Measurements from ENCODE around the gene VSIG8.

Gene VSIG8

DNA sequence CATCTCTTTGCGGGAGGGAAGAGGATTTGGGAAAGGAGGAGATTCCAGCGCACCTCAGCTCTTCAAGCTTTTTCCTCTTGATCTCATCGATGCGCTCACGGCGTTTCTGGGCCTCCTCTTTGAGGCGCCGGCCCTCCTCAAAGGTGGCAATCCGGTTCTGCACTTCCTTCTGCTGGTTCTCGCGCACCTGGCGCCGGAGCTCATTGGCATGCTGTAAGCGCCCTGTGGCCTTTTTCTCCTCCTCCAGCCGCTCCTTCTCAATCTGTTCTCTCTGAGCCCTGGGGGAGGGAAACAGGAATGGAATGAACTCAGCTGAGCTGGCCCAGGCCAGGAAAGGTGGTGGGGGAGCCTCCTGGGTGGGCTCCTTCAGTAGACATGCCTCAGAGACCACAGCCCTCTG lies 10.4 kb upstream of the VSIG8 start:
- H3K36me3 ChIP-seq (ENCODE audit: insufficient read depth, insufficient read length, low read length), result peaks cover 6% of the 10 kb centered on the region
- TF ChIP-seq YY1 (IDR thresholded peaks at IDR 0.05; ENCODE audit: insufficient read depth, insufficient read length) (no peak), SUZ12 (IDR thresholded peaks at IDR 0.05; ENCODE audit: extremely low read depth, insufficient read depth, insufficient read length) (no peak), ZNF274 (IDR thresholded peaks at IDR 0.05; ENCODE audit: low read depth, low read length) (no peak)
- H3K9me3 ChIP-seq (ENCODE audit: insufficient read depth, low read length), result no peaks in the 10 kb centered on the region
- no peak overlapping the region for H3K4me3 ChIP-seq (ENCODE audit: insufficient read length, low read depth)
- no peak overlapping the region for H3K9ac ChIP-seq (ENCODE audit: insufficient read length, low read depth)
- DNase-seq (ENCODE audit: low read depth, low spot score), result no peak
- peaks cover 3% of the 10 kb centered on the region for H3K27me3 ChIP-seq (ENCODE audit: insufficient read depth, insufficient read length)
- peaks cover 13% of the 10 kb centered on the region for H3K4me1 ChIP-seq (ENCODE audit: insufficient read depth, insufficient read length)

- H3K4me3 ChIP-seq (ENCODE audit: insufficient read length, low read depth), result no peak overlapping the region
- H3K9me3 ChIP-seq (ENCODE audit: insufficient read depth, low read length), result no peaks in the 10 kb centered on the region
- peaks cover 13% of the 10 kb centered on the region for H3K4me1 ChIP-seq (ENCODE audit: insufficient read depth, insufficient read length)
- H3K9ac ChIP-seq (ENCODE audit: insufficient read length, low read depth), result no peak overlapping the region
- no peaks in the 10 kb centered on the region for H3K27me3 ChIP-seq (ENCODE audit: insufficient read depth, insufficient read length)
- TF ChIP-seq SUZ12 (IDR thresholded peaks at IDR 0.05; ENCODE audit: extremely low read depth, insufficient read depth, insufficient read length) (no peak), YY1 (IDR thresholded peaks at IDR 0.05; ENCODE audit: insufficient read depth, insufficient read length) (no peak), ZNF274 (IDR thresholded peaks at IDR 0.05; ENCODE audit: low read depth, low read length) (no peak)
- DNase-seq (ENCODE audit: low read depth, low spot score), result no peak
- no peaks in the 10 kb centered on the region for H3K36me3 ChIP-seq (ENCODE audit: insufficient read depth, insufficient read length, low read length)
Measured at GRCh38 chr1:159870704-159871103, 8.2 kb upstream of the VSIG8 start.

DNA sequence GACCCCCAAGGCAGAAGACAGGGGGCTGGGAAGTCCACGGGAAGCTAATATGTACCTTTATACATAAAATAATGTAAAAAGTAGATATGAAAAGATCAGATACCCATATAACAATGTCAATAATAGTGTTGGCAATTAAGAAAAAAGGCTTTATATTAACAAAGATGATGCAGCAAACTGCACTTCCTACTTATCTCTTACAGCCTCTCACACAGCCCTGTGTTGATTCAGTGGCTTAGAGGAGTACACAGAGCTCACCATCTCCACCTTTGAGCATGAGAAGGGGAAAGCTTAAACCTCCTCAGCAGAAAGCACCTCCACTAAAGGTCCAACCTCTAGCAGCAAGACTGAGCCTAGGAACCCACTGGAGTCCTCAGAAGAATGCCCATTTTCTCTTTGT lies 7.2 kb upstream of the VSIG8 start:
- Histone ChIP-seq H3K27me3 (ENCODE audit: insufficient read depth, insufficient read length) (no peaks in the 10 kb centered on the region), H3K4me3 (ENCODE audit: insufficient read length, low read depth) (no peak overlapping the region), H3K36me3 (ENCODE audit: insufficient read depth, insufficient read length, low read length) (no peaks in the 10 kb centered on the region), H3K4me1 (ENCODE audit: insufficient read depth, insufficient read length) (peaks cover 13% of the 10 kb centered on the region), H3K9ac (ENCODE audit: insufficient read length, low read depth) (no peak overlapping the region), H3K9me3 (ENCODE audit: insufficient read depth, low read length) (no peaks in the 10 kb centered on the region)
- TF ChIP-seq YY1 (IDR thresholded peaks at IDR 0.05; ENCODE audit: insufficient read depth, insufficient read length) (no peak), SUZ12 (IDR thresholded peaks at IDR 0.05; ENCODE audit: extremely low read depth, insufficient read depth, insufficient read length) (no peak), ZNF274 (IDR thresholded peaks at IDR 0.05; ENCODE audit: low read depth, low read length) (no peak)
- no peak for DNase-seq (ENCODE audit: low read depth, low spot score)

- DNase-seq (ENCODE audit: low read depth, low spot score), result no peak
- no peaks in the 10 kb centered on the region for H3K36me3 ChIP-seq (ENCODE audit: insufficient read depth, insufficient read length, low read length)
- H3K27me3 ChIP-seq (ENCODE audit: insufficient read depth, insufficient read length), result no peaks in the 10 kb centered on the region
- no peaks in the 10 kb centered on the region for H3K9me3 ChIP-seq (ENCODE audit: insufficient read depth, low read length)
- H3K9ac ChIP-seq (ENCODE audit: insufficient read length, low read depth), result no peak overlapping the region
- no peak overlapping the region for H3K4me3 ChIP-seq (ENCODE audit: insufficient read length, low read depth)
- peaks cover 13% of the 10 kb centered on the region for H3K4me1 ChIP-seq (ENCODE audit: insufficient read depth, insufficient read length)
- no peak for TF ChIP-seq SUZ12 (IDR thresholded peaks at IDR 0.05; ENCODE audit: extremely low read depth, insufficient read depth, insufficient read length)
- TF ChIP-seq YY1 (IDR thresholded peaks at IDR 0.05; ENCODE audit: insufficient read depth, insufficient read length), result no peak
- TF ChIP-seq ZNF274 (IDR thresholded peaks at IDR 0.05; ENCODE audit: low read depth, low read length), result no peak
Measured at GRCh38 chr1:159869173-159869572, 6.7 kb upstream of the VSIG8 start.

DNA sequence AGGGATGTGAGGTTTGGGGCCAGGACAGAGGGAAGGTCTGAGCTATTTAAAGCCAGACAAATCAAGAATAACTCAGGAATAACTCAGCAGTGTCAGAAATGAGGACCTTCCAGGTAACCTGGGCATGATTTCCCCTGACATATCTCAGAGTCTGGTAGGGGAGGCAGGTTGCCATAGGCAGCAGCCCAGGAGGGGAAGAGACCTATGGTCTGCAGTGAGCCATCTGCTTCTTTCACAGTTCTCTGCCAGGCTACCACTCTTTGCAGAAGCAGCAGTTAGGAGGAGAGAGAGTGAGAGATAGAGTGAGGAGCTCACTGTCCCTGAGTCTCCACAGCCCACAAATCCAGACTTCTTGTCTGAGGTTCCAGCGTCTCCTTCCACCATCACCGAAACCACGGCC lies 6.3 kb upstream of the VSIG8 start:
- Histone ChIP-seq H3K27me3 (ENCODE audit: insufficient read depth, insufficient read length) (no peaks in the 10 kb centered on the region), H3K4me1 (ENCODE audit: insufficient read depth, insufficient read length) (peaks cover 13% of the 10 kb centered on the region), H3K36me3 (ENCODE audit: insufficient read depth, insufficient read length, low read length) (no peaks in the 10 kb centered on the region), H3K9me3 (ENCODE audit: insufficient read depth, low read length) (no peaks in the 10 kb centered on the region), H3K4me3 (ENCODE audit: insufficient read length, low read depth) (no peak overlapping the region), H3K9ac (ENCODE audit: insufficient read length, low read depth) (no peak overlapping the region)
- no peak for TF ChIP-seq SUZ12 (IDR thresholded peaks at IDR 0.05; ENCODE audit: extremely low read depth, insufficient read depth, insufficient read length)
- no peak for TF ChIP-seq YY1 (IDR thresholded peaks at IDR 0.05; ENCODE audit: insufficient read depth, insufficient read length)
- TF ChIP-seq ZNF274 (IDR thresholded peaks at IDR 0.05; ENCODE audit: low read depth, low read length), result no peak
- no peak for DNase-seq (ENCODE audit: low read depth, low spot score)

DNA sequence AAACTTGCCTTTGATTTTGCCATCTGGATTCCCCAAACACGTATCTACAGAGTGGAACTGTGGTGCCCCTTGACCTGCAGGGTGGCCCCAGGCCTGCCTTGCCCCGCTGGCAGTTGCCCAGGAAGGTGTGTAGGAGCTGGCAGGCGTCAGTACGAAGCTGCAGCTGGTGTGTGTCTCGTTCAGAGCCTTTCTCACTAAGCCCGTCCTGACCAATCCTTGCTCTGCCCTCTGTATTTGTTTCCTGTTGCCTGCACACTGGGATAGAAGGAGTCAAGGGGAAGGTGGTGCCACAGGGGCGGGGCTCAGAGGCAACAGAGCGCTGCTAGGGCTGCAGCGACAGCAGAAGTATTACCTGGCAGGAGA lies 5.2 kb upstream of the VSIG8 start:
- H3K9me3 ChIP-seq (ENCODE audit: insufficient read depth, low read length), result no peaks in the 10 kb centered on the region

DNA sequence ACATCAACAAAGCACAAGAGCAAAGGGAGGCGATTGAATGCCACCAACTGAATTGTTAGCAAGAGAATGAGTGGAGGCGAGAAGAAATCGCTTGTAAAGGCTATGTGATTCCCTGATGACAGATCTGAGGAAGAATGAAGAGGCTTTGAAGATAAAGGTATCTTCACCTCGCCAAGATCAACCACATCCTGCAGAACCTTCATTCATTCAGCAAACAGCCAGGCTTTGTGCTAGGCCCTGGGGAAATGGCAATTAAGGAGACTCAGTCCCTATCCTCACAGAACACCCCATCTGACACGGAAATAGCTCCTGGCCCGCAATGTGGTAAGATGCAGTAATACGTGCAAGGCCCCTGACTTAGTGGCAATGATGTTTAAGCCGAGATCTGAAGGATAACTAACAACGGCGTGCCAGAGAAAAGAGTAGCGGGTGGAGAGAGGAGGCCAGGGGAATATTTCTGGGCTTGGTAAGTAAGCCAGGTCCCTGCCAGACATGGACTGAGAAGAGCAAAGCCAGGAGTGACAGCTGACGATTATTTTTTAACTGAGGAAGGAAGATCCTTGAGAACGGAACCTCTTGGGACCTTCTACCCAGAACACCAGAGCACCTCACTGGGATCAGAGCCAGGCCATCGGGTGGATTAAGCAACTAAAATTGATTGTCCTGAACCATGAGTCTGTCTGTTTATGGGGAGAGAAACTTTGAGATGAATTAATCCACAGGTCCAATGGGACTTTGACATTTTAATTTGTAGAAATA lies 4.6 kb upstream of the VSIG8 start:
- Histone ChIP-seq H3K9me3 (ENCODE audit: insufficient read depth, low read length) (no peaks in the 10 kb centered on the region), H3K4me3 (ENCODE audit: insufficient read length, low read depth) (no peak overlapping the region), H3K27me3 (ENCODE audit: insufficient read depth, insufficient read length) (no peaks in the 10 kb centered on the region), H3K36me3 (ENCODE audit: insufficient read depth, insufficient read length, low read length) (no peaks in the 10 kb centered on the region), H3K9ac (ENCODE audit: insufficient read length, low read depth) (no peak overlapping the region), H3K4me1 (ENCODE audit: insufficient read depth, insufficient read length) (peaks cover 10% of the 10 kb centered on the region)
- DNase-seq (ENCODE audit: low read depth, low spot score), result no peak
- no peak for TF ChIP-seq ZNF274 (IDR thresholded peaks at IDR 0.05; ENCODE audit: low read depth, low read length)
- TF ChIP-seq SUZ12 (IDR thresholded peaks at IDR 0.05; ENCODE audit: extremely low read depth, insufficient read depth, insufficient read length), result no peak
- TF ChIP-seq YY1 (IDR thresholded peaks at IDR 0.05; ENCODE audit: insufficient read depth, insufficient read length), result no peak

More for the DNA sequence above, 5.2 kb upstream of the VSIG8 start:
- TF ChIP-seq ZNF274 (IDR thresholded peaks at IDR 0.05; ENCODE audit: low read depth, low read length) (no peak), YY1 (IDR thresholded peaks at IDR 0.05; ENCODE audit: insufficient read depth, insufficient read length) (no peak), SUZ12 (IDR thresholded peaks at IDR 0.05; ENCODE audit: extremely low read depth, insufficient read depth, insufficient read length) (no peak)
- Histone ChIP-seq H3K27me3 (ENCODE audit: insufficient read depth, insufficient read length) (no peaks in the 10 kb centered on the region), H3K9ac (ENCODE audit: insufficient read length, low read depth) (no peak overlapping the region), H3K4me3 (ENCODE audit: insufficient read length, low read depth) (no peak overlapping the region), H3K36me3 (ENCODE audit: insufficient read depth, insufficient read length, low read length) (no peaks in the 10 kb centered on the region), H3K4me1 (ENCODE audit: insufficient read depth, insufficient read length) (peaks cover 8% of the 10 kb centered on the region)
- DNase-seq (ENCODE audit: low read depth, low spot score), result no peak
